PC-9 (cell line): ENCODE measurements around the gene HNRNPLL. TPM values are rescaled to one million over a fixed set of nuclear protein-coding genes. Genes with fewer than 3 reads are reported as not detected.

ENCODE experiments used
- BruUV-seq: library from RNA; stranded (reverse); fragments of 400-500 nt; replicated peaks from 2 replicates; lab custom pipeline; 2021; lab: Mats Ljungman, UMichigan
- CTCF ChIA-PET: fragments of 300-600 bp; sonication (Branson Sonifier 250); formaldehyde crosslinking; loops from one replicate; lab custom pipeline; 2022; ENCODE audit warnings: antibody characterized with exemption; lab: Charles Lee
- POLR2A ChIA-PET: fragments of 300-600 bp; sonication (Branson Sonifier 250); formaldehyde crosslinking; loops from one replicate; lab custom pipeline; 2022; ENCODE audit warnings: antibody characterized with exemption; ENCODE audit not compliant: unreplicated experiment; lab: Charles Lee
- DNase-seq, 2 experiments: peaks; one replicate each; pipeline versions ENCODE4 v3.0.0 to v3.0.0-alpha.2; 2015 to 2022; ENCODE audit warnings: mixed read lengths in 1 of 2
- H2AFZ ChIP-seq: fragments of 200-600 bp; sonication (generic); 2 replicates; pipeline ENCODE4 v1.8.1; 2017; ENCODE audit warnings: antibody characterized with exemption
- H3F3A ChIP-seq: fragments of 200-600 bp; sonication (generic); 2 replicates; pipeline ENCODE4 v1.8.1; 2017; ENCODE audit warnings: antibody characterized with exemption, mild to moderate bottlenecking, low read depth; ENCODE audit not compliant: insufficient read depth
- H3K27ac ChIP-seq: fragments of 200-600 bp; sonication (generic); 2 replicates; pipeline ENCODE4 v1.6.1; 2016; ENCODE audit warnings: mixed run types
- H3K27me3 ChIP-seq: fragments of 200-600 bp; sonication (generic); 2 replicates; pipeline ENCODE4 v1.6.1; 2016; ENCODE audit warnings: low read depth, mixed run types; ENCODE audit not compliant: insufficient read depth
- H3K36me3 ChIP-seq: fragments of 200-600 bp; sonication (generic); 2 replicates; pipeline ENCODE4 v1.6.1; 2016; ENCODE audit warnings: low read depth, mixed run types
- H3K4me1 ChIP-seq: fragments of 200-600 bp; sonication (generic); replicated peaks from 2 replicates; pipeline ENCODE4 v1.6.1; 2016; ENCODE audit warnings: mixed run types; ENCODE audit not compliant: insufficient read depth
- H3K4me2 ChIP-seq: fragments of 200-600 bp; sonication (generic); 2 replicates; pipeline ENCODE4 v1.6.1; 2017; ENCODE audit warnings: mixed run types
- H3K4me3 ChIP-seq: fragments of 200-600 bp; sonication (generic); 2 replicates; pipeline ENCODE4 v1.6.1; 2016; ENCODE audit warnings: mixed run types
- H3K79me2 ChIP-seq: fragments of 200-600 bp; sonication (generic); 2 replicates; pipeline ENCODE4 v1.6.1; 2017; ENCODE audit warnings: low read depth, mixed run types
- H3K9me2 ChIP-seq: fragments of 200-600 bp; sonication (generic); 2 replicates; pipeline ENCODE4 v1.8.1; 2017; ENCODE audit warnings: mild to moderate bottlenecking; ENCODE audit not compliant: insufficient read depth
- H3K9me3 ChIP-seq: fragments of 200-600 bp; sonication (generic); 2 replicates; pipeline ENCODE4 v1.8.1; 2016; ENCODE audit warnings: low read depth; ENCODE audit not compliant: insufficient read depth
- H4K20me1 ChIP-seq: fragments of 200-600 bp; sonication (generic); 2 replicates; pipeline ENCODE4 v1.8.1; 2017; ENCODE audit not compliant: insufficient read depth
- EZH2 ChIP-seq: fragments of 200-600 bp; sonication (generic); IDR thresholded peaks from 2 replicates; pipeline ENCODE4 v1.8.0; 2017; ENCODE audit warnings: antibody characterized with exemption, low read depth
- intact Hi-C: fragments of 100-400 bp; cut with micrococcal nuclease; formaldehyde crosslinking; loops from one replicate; pipeline ENCODE4 v1.10.0; 2022; ENCODE audit not compliant: unreplicated experiment
- total RNA-seq: library from RNA; stranded (reverse); gene quantifications from 2 replicates; pipeline ENCODE4 v1.2.3, GENCODE V29; 2021
- TF ChIP-seq, protein P1 (sequence below): fragments of 200-600 bp; sonication (generic); conservative IDR thresholded peaks from 2 replicates; pipeline ENCODE4 v1.6.1; 2017; ENCODE audit warnings: mixed run types, antibody characterized with exemption, mild to moderate bottlenecking, moderate library complexity

The HNRNPLL gene
- total RNA-seq, 1 experiment from 2014 or later = 38.1 TPM

GRCh38 chr2:38600242-38600891 lies 2.4 kb downstream of the HNRNPLL start:
- H3K9me3 ChIP-seq = no peaks in the 10 kb centered on the region
- H3K4me1 ChIP-seq = peaks cover 34% of the 10 kb centered on the region
- peaks cover 70% of the 10 kb centered on the region for H3K79me2 ChIP-seq
- H4K20me1 ChIP-seq = peaks cover 18% of the 10 kb centered on the region
- no peaks in the 10 kb centered on the region for H3K27me3 ChIP-seq
- TF ChIP-seq EZH2 = no peak
- TF ChIP-seq, protein P1, sequence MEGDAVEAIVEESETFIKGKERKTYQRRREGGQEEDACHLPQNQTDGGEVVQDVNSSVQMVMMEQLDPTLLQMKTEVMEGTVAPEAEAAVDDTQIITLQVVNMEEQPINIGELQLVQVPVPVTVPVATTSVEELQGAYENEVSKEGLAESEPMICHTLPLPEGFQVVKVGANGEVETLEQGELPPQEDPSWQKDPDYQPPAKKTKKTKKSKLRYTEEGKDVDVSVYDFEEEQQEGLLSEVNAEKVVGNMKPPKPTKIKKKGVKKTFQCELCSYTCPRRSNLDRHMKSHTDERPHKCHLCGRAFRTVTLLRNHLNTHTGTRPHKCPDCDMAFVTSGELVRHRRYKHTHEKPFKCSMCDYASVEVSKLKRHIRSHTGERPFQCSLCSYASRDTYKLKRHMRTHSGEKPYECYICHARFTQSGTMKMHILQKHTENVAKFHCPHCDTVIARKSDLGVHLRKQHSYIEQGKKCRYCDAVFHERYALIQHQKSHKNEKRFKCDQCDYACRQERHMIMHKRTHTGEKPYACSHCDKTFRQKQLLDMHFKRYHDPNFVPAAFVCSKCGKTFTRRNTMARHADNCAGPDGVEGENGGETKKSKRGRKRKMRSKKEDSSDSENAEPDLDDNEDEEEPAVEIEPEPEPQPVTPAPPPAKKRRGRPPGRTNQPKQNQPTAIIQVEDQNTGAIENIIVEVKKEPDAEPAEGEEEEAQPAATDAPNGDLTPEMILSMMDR = no peak
- H3K27ac ChIP-seq = no peak overlapping the region
- no peaks in the 10 kb centered on the region for H3K9me2 ChIP-seq
- BruUV-seq = no TSS peak
- POLR2A ChIA-PET = interaction anchor here (0.7 kb wide), 1 partner anchor 91 kb away, joined by 11 read pairs; no protein-coding TSS in a partner anchor
- CTCF ChIA-PET = interaction anchor here (0.6 to 1.0 kb wide), 2 partner anchors 8 to 19 kb away, joined by 3 read pairs; no protein-coding TSS in a partner anchor
- DNase-seq = no peak
- intact Hi-C loops = loop anchor here (5.0 kb wide), 1 partner anchor 493 kb away; no protein-coding TSS in a partner anchor
- H3K4me2 ChIP-seq = peak overlapping the region; percentile 80
- no peak overlapping the region for H2AFZ ChIP-seq
- no peaks in the 10 kb centered on the region for H3K36me3 ChIP-seq
- peak overlapping the region; percentile 69; the same call in 1 of the 2 replicates for H3K4me3 ChIP-seq
- peaks cover 7% of the 10 kb centered on the region; the same call in 1 of the 2 replicates for H3F3A ChIP-seq

DNA sequence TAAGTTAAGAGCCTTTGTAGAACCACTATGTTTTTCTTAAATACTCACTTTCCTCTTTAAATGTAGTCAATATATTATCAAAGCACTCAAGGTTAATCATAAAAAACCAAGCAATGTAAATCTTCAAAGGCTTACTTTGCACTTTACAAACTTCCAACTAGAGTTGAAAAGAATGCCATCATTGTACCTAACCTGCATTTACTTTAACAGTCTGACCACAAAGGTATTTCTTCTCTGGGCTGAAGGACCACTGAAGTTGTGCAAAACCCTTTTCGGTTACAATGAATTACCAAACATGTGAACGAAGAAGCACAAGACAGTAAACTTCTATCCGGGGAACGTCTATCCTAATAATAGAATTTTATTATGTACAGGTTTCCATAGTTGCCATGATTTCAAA lies 3.0 kb downstream of the HNRNPLL start:
- Histone ChIP-seq H3K4me1 (peaks cover 34% of the 10 kb centered on the region), H3K9me2 (no peaks in the 10 kb centered on the region), H3F3A (peaks cover 7% of the 10 kb centered on the region; the same call in 1 of the 2 replicates), H2AFZ (no peak overlapping the region), H3K36me3 (no peaks in the 10 kb centered on the region), H3K9me3 (no peaks in the 10 kb centered on the region), H3K4me2 (peak overlapping the region; percentile 80), H3K4me3 (peak overlapping the region; percentile 69; the same call in 1 of the 2 replicates), H4K20me1 (peaks cover 18% of the 10 kb centered on the region), H3K27ac (no peak overlapping the region), H3K27me3 (no peaks in the 10 kb centered on the region), H3K79me2 (peaks cover 75% of the 10 kb centered on the region)
- POLR2A ChIA-PET = no interaction called here
- BruUV-seq = no TSS peak
- CTCF ChIA-PET = interaction anchor here (0.5 kb wide), 1 partner anchor 78 kb away, joined by 7 read pairs; no protein-coding TSS in a partner anchor
- TF ChIP-seq, protein P1 = no peak
- no peak for TF ChIP-seq EZH2
- intact Hi-C loops = loop anchor here (5.0 kb wide), 1 partner anchor 492 kb away; no protein-coding TSS in a partner anchor
- no peak for DNase-seq

- TF ChIP-seq, protein P1 = no peak
- no peak for TF ChIP-seq EZH2
- H3K27me3 ChIP-seq = no peaks in the 10 kb centered on the region
- H3K4me1 ChIP-seq = peaks cover 33% of the 10 kb centered on the region
- DNase-seq = no peak
- H4K20me1 ChIP-seq = peaks cover 18% of the 10 kb centered on the region
- ChIA-PET CTCF (no interaction called here), POLR2A (no interaction called here)
- no peak overlapping the region for H3K4me3 ChIP-seq
- no TSS peak for BruUV-seq
- H3K4me2 ChIP-seq = peak overlapping the region; percentile 80
- intact Hi-C loops = no loop called here
- H3K79me2 ChIP-seq = peaks cover 83% of the 10 kb centered on the region
- no peaks in the 10 kb centered on the region for H3K36me3 ChIP-seq
- H3K9me2 ChIP-seq = no peaks in the 10 kb centered on the region
- H2AFZ ChIP-seq = no peak overlapping the region
- H3K27ac ChIP-seq = no peak overlapping the region
- H3F3A ChIP-seq = peaks cover 7% of the 10 kb centered on the region; the same call in 1 of the 2 replicates
- no peaks in the 10 kb centered on the region for H3K9me3 ChIP-seq
These were observed 3.8 kb downstream of the HNRNPLL start for GRCh38 chr2:38598991-38599295.
